ENCODE data around the gene CUL1. TPM values are rescaled to one million over a fixed set of nuclear protein-coding genes. Genes with fewer than 3 reads are reported as not detected.

The CUL1 gene
- polyA plus RNA-seq, 4 donors, result 52.8 to 67.5 (median 61.0) TPM

DNA sequence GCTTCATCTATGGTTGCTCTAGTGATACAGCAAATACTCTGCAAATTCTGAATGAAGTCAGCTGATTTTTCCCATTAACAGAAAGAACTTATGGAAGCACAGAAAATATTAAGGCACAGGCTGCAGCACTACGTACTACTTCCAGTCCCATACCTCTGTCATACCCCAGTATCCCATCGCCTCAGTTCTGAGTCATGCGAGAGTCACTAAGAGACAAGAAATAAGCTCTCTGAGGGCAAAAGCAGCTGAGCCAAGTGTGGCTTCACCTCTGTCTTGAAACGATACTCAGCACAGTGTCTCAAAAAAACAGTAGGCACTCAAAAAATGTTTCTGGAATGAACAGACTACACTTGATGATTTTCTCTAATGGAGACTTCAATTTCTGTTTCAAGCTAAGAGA lies 137.2 kb downstream of the CUL1 start:
- DNase-seq (ENCODE audit: low read depth in 4 of 4, low spot score in 3 of 4), result no peak

DNA sequence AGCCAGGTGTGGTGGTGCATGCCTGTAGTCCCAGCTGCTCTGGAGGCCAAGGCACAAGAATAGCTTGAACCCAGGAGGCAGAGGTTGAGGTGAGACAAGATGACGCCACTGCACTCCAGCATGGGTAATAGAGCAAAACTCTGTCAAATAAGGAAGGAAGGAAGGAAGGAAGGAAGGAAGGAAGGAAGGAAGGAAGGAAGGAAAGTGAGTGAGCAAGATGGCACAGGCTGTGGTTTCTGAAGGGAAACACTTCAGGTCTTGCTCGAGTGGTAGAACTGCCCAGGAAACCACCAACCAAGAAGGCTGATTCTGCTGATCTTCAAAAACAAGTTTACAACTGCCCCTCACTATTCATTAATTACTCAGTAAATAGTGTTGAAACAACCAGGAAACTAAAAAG lies 140.2 kb downstream of the CUL1 start:
- no peak for DNase-seq (ENCODE audit: low read depth in 4 of 4, low spot score in 3 of 4)

DNA sequence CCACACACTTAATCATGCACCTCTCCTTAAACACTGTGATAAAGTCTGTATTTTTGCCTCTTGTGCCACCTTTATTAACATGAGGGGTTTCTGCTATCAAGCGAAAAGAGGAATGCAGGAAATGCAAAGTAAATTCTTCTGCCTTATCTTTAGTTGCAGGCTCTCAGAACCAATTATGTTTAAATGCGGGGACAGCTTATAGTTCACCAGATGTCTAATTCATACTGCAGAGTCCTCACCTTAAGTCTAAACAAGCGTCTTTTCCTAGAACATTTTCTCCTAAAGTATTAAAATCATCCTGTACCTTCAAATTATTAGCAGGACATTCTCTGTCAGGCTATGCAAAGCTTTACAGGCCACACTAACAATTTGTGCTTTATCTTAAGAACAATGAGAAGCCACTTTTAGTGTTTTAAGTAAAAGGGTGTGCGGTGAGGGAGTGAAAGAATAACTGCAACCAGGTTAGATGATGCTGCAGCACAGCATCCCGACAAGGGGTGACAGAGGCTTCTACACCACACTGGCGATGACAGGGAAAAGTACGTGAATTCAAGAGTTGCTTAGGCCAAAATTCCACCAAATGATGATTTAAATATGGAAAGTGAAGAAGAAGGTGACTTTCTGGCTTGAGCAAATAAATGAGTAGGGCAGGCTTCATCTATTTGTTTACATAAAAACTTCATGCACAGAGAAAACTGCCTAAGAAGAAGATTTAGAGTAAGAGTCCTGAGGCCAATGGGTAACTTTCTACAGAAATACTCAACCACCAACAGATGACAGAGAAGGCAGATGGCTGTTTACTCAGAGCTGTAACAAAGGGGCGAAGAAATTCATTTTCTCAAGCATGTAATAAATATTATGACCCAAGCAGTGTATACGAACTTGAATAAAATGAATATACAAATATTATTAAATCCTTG lies 149.4 kb downstream of the CUL1 start:
- DNase-seq (ENCODE audit: low read depth in 4 of 4, low spot score in 3 of 4), result no peak

DNA sequence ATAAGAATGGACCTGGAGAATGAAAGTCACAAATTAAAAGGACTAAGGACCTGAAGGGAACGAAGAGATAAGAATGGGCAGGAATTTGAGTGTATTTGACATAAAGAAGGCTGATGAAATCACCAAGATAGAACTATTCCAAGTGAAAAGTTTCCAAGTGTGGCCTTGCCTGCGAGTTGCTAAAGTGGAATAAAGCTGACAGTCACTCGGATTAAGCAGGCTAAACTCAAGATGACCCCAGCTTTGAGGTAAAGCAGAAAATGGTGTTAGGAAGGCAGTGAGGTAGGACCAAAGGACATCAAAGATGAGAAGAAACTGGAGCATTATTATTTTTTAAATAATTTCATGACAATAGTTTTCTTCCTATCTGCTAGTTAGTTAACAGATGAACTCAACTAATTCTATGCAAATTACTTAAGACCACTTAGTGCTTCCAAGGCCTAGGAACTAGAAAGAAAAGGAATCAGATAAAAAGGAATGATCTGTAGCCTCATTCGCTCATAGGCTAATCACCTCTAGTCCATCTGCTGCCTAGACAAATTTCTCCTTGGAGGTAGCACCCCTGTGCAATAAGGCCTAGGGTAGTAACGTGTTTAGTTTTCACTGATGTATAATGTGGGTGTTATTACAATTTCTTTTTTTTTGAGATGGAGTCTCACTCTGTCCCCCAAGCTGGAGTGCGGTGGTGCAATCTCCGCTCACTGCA lies 150.8 kb downstream of the CUL1 start:
- no peak for DNase-seq (ENCODE audit: low read depth in 4 of 4, low spot score in 3 of 4)

DNA sequence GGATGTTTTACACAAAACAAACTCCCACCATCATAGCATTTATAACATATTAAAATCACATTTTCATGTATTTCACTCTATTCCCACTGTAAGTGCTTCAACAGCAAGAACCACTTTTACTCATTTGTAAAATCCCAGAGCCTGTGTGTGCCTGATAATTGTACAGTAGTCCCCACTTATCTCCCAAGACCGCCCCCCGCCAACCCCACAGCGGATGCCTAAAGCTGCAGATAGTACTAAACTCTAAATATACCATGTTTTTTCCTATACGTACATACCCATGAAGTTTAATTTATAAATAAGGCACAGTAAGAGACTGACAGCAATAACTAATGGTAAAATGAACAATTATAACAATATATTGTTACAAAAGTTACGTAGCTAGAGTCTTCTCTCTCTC lies 151.9 kb downstream of the CUL1 start:
- no peak for DNase-seq (ENCODE audit: low read depth in 4 of 4, low spot score in 3 of 4)

Other genes starting within 250 kb of the CUL1 start
- gene C7orf33, start 108.1 kb upstream of the CUL1 start, polyA plus RNA-seq (ENCODE audit: insufficient read length in 4 of 4), result not detected
- 10 to 100 TPM; 31.4 to 48.5 (median 40.6) TPM for gene EZH2, start 185.4 kb downstream of the CUL1 start, polyA plus RNA-seq (ENCODE audit: insufficient read length in 4 of 4)